AG04450 (cell line): Measurements from ENCODE around the gene CTH. TPM values are rescaled to one million over a fixed set of nuclear protein-coding genes. Genes with fewer than 3 reads are reported as not detected.
A peak's percentile ranks its signal among the peaks of the same experiment; 100 is the strongest.
"Not testable (repeated sequence)": the region's sequence is repeated elsewhere in the genome, so short reads cannot be mapped to it uniquely, and the experiment has no call there.

Experiments used
- CTCF ChIA-PET: fragments of 300-600, 350-600 bp; formaldehyde crosslinking; extraction: SDS; loops from one replicate; lab custom pipeline; 2022; ENCODE audit warnings: antibody characterized with exemption, inconsistent platforms; lab: Charles Lee
- POLR2A ChIA-PET: fragments of 350-600 bp; formaldehyde crosslinking; extraction: SDS; loops from one replicate; lab custom pipeline; 2021; ENCODE audit warnings: antibody characterized with exemption, inconsistent platforms; lab: Yijun Ruan, JAX
- DNase-seq: peaks from one replicate; pipeline ENCODE4 v3.0.0-alpha.2; 2011; ENCODE audit warnings: low read depth, low spot score
- H3K27ac ChIP-seq: one replicate; pipeline ENCODE4 v1.5.1; 2012; ENCODE audit warnings: low read depth, low read length, control low read depth
- H3K27me3 ChIP-seq: one replicate; pipeline ENCODE4 v1.6.0; 2012; ENCODE audit warnings: low read length; ENCODE audit not compliant: control insufficient read depth, insufficient read depth
- H3K4me3 ChIP-seq: 2 replicates; pipeline ENCODE4 v1.5.1; 2011; ENCODE audit warnings: mild to moderate bottlenecking, low read depth, low read length, control low read depth
- H3K9me3 ChIP-seq: 2 replicates; pipeline ENCODE4 v1.5.1; 2012; ENCODE audit warnings: low read length; ENCODE audit not compliant: control insufficient read depth, insufficient read depth
- polyA plus RNA-seq: library from polyadenylated mRNA; depleted of rRNA; stranded (reverse); fragments of >200 nt; gene quantifications from 2 replicates; pipeline ENCODE4 v1.2.3, GENCODE V29; 2011
- TF ChIP-seq, protein P1 (sequence below): IDR thresholded peaks from 2 replicates; pipeline ENCODE4 v1.5.1; 2011; ENCODE audit warnings: low read depth, low read length, control low read depth, inconsistent platforms

The CTH gene
- polyA plus RNA-seq, 1 experiment = 9.6 TPM

DNA sequence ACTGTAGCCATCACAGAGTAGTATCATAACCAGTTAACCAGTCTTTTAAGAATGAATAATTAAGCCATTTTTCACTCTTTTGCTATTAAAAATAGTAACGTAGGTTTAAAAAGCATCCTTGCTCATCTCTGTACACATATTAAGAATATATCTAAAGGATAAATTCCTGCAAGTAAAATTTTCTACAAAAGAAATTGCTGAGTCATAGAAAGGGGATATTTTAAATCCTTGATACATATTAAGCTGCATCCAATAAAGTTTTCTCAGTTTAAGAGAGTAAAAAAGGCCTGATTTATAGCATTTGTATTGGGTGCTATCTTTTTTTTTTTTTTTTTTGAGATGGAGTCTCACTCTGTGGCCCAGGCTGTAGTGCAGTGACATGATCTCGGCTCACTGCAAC is 1.9 kb upstream of the CTH start:
- no peak overlapping the region for H3K4me3 ChIP-seq
- CTCF ChIA-PET = no interaction called here
- H3K27me3 ChIP-seq = no peaks in the 10 kb centered on the region
- DNase-seq = no peak
- TF ChIP-seq, protein P1, sequence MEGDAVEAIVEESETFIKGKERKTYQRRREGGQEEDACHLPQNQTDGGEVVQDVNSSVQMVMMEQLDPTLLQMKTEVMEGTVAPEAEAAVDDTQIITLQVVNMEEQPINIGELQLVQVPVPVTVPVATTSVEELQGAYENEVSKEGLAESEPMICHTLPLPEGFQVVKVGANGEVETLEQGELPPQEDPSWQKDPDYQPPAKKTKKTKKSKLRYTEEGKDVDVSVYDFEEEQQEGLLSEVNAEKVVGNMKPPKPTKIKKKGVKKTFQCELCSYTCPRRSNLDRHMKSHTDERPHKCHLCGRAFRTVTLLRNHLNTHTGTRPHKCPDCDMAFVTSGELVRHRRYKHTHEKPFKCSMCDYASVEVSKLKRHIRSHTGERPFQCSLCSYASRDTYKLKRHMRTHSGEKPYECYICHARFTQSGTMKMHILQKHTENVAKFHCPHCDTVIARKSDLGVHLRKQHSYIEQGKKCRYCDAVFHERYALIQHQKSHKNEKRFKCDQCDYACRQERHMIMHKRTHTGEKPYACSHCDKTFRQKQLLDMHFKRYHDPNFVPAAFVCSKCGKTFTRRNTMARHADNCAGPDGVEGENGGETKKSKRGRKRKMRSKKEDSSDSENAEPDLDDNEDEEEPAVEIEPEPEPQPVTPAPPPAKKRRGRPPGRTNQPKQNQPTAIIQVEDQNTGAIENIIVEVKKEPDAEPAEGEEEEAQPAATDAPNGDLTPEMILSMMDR = no peak
- POLR2A ChIA-PET = no interaction called here
- no peak overlapping the region for H3K27ac ChIP-seq
- H3K9me3 ChIP-seq = no peaks in the 10 kb centered on the region

DNA sequence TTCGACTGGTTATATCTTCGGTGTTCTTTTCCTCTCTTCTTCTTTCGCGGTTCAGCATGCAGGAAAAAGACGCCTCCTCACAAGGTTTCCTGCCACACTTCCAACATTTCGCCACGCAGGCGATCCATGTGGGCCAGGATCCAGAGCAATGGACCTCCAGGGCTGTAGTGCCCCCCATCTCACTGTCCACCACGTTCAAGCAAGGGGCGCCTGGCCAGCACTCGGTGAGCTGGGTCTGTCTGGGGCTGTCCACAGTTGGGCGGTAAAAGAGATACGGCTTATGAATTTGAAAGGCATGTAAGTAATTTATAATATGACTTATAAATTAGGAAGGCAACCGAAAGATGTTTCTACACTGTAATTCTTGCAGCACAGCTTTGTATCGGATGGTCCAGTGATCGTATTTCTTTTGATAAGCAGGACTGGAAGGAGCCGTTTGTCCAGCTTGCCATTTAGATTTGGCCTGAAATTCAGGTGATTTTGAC is 334 bp downstream of the CTH start:
- TF ChIP-seq, protein P1 = no peak
- peak overlapping the region; percentile 98 for H3K27ac ChIP-seq
- POLR2A ChIA-PET = interaction anchor here (1.5 to 2.5 kb wide), 3 partner anchors 53 to 190 kb away, joined by 5 to 40 read pairs (median 7); partner anchors contain the start of genes ANKRD13C and SRSF11
- H3K4me3 ChIP-seq = peak overlapping the region; percentile 72
- CTCF ChIA-PET = no interaction called here
- H3K9me3 ChIP-seq = no peaks in the 10 kb centered on the region
- no peaks in the 10 kb centered on the region for H3K27me3 ChIP-seq
- no peak for DNase-seq

DNA sequence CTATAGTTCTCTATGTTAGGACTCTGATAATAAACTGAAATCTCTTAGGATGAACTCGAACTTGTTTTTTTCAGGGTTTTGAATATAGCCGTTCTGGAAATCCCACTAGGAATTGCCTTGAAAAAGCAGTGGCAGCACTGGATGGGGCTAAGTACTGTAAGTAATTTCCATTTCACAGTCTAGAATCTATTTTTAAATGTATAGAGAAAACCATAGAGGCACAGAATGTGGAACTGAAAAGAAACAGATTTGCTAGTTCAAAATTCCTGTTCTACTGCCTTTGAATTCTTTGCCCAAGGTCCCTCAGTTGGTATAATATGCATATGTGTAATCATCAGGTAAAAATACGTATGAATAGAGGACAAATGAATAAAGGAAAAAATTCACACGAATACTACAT is 4.8 kb downstream of the CTH start:
- H3K4me3 ChIP-seq = no peak overlapping the region
- H3K9me3 ChIP-seq = no peaks in the 10 kb centered on the region
- POLR2A ChIA-PET = no interaction called here
- H3K27me3 ChIP-seq = no peaks in the 10 kb centered on the region
- TF ChIP-seq, protein P1 = no peak
- no peak for DNase-seq
- CTCF ChIA-PET = no interaction called here
- no peak overlapping the region for H3K27ac ChIP-seq

DNA sequence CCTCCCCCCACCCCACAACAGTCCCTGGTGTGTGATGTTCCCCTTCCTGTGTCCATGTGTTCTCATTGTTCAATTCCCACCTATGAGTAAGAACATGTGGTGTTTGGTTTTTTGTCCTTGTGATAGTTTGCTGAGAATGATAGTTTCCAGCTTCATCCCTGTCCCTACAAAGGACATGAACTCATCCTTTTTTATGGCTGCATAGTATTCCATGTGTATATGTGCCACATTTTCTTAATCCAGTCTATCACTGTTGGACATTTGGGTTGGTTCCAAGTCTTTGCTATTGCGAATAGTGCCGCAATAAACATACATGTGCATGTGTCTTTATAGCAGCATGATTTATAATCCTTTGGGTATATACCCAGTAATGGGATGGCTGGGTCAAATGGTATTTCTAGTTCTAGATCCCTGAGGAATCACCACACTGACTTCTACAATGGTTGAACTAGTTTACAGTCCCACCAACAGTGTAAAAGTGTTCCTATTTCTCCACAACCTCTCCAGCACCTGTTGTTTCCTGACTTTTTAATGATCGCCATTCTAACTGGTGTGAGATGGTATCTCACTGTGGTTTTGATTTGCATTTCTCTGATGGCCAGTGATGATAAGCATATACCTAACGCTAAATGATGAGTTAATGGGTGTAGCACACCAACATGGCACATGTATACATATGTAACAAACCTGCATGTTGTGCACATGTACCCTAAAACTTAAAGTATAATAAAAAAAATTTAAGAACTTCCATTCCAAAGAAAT is 8.1 kb downstream of the CTH start:
- POLR2A ChIA-PET, H3K4me3 ChIP-seq, CTCF ChIA-PET, H3K27me3 ChIP-seq, H3K27ac ChIP-seq, DNase-seq, H3K9me3 ChIP-seq: not testable (repeated sequence)

DNA sequence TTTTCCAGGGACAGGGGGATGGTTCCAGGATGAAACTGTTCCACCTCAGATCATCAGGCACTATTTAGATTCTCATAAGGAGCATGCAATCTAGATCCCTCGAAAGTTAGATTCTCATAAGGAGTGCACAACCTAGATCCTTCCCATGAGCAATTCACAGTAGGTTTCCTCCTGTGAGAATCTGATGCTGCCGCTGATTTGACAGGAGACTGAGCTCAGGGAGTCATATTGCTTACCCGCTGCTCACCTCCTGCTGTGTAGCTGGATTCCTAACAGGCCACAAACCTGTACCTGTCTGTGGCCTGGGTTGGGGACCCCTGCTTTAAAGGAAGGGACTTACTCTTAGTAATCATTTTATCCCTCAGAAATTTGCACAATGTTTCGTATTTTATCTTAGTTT is 9.3 kb downstream of the CTH start:
- CTCF ChIA-PET = no interaction called here
- DNase-seq = no peak
- Histone ChIP-seq H3K27ac (no peak overlapping the region), H3K9me3 (no peaks in the 10 kb centered on the region), H3K27me3 (no peaks in the 10 kb centered on the region), H3K4me3 (no peak overlapping the region)
- POLR2A ChIA-PET = no interaction called here
- TF ChIP-seq, protein P1 = no peak
